RWPE1 (cell line): ENCODE results near the gene ACTRT2.
A peak's percentile ranks its signal among the peaks of the same experiment; 100 is the strongest.

Experiments used
- CTCF ChIA-PET: fragments of 350-600 bp; sonication (Branson Sonifier 250); formaldehyde crosslinking; extraction: SDS; loops from one replicate; lab custom pipeline; 2021; lab: Yijun Ruan, JAX
- POLR2A ChIA-PET: fragments of 400-600 bp; formaldehyde crosslinking; extraction: SDS; loops from one replicate; lab custom pipeline; 2020; ENCODE audit warnings: antibody characterized with exemption; ENCODE audit not compliant: low non-redundant PET; lab: Yijun Ruan, JAX
- DNase-seq: peaks from one replicate; pipeline ENCODE4 v3.0.0; 2012; ENCODE audit warnings: low spot score
- H3K27ac ChIP-seq: fragments of 450-650 bp; 2 replicates; pipeline ENCODE4 v1.5.1; 2017
- CTCF ChIP-seq: fragments of 450-650 bp; conservative IDR thresholded peaks from 2 replicates; pipeline ENCODE4 v1.5.1; 2017; ENCODE audit warnings: low read depth, mild to moderate bottlenecking

Gene ACTRT2

GRCh38 chr1:3054474-3054873, 33.2 kb downstream of the ACTRT2 start:
- ChIA-PET POLR2A (no interaction called here), CTCF (no interaction called here)
- no peak for DNase-seq
- no peak for TF ChIP-seq CTCF
- H3K27ac ChIP-seq: no peak overlapping the region

GRCh38 chr1:3055051-3055450, 33.8 kb downstream of the ACTRT2 start:
- ChIA-PET CTCF (interaction anchor here (0.6 kb wide), 1 partner anchor 376 kb away, joined by 4 read pairs; no protein-coding TSS in a partner anchor), POLR2A (no interaction called here)
- TF ChIP-seq CTCF: no peak
- H3K27ac ChIP-seq: no peak overlapping the region
- no peak for DNase-seq

- TF ChIP-seq CTCF: no peak
- no peak for DNase-seq
- H3K27ac ChIP-seq: no peak overlapping the region
- POLR2A ChIA-PET: no interaction called here
- CTCF ChIA-PET: no interaction called here
Observed at GRCh38 chr1:3056641-3057040, 35.4 kb downstream of the ACTRT2 start.

- POLR2A ChIA-PET: no interaction called here
- TF ChIP-seq CTCF: no peak
Observed at GRCh38 chr1:3058263-3059030, 37.2 kb downstream of the ACTRT2 start.

GRCh38 chr1:3060127-3060526, 38.9 kb downstream of the ACTRT2 start:
- no peak for DNase-seq
- no peak overlapping the region for H3K27ac ChIP-seq
- CTCF ChIA-PET: no interaction called here
- POLR2A ChIA-PET: no interaction called here
- TF ChIP-seq CTCF: no peak

More at GRCh38 chr1:3058263-3059030, 37.2 kb downstream of the ACTRT2 start:
- no peak for DNase-seq
- CTCF ChIA-PET: no interaction called here
- H3K27ac ChIP-seq: no peak overlapping the region

- no peak for TF ChIP-seq CTCF
- DNase-seq: peak; percentile 18
- no peak overlapping the region for H3K27ac ChIP-seq
- CTCF ChIA-PET: interaction anchor here (0.6 kb wide), 1 partner anchor 413 kb away, joined by 4 read pairs; no protein-coding TSS in a partner anchor
- POLR2A ChIA-PET: no interaction called here
Observed at GRCh38 chr1:3060601-3061551, 39.6 kb downstream of the ACTRT2 start.
